Activated T-helper 2 cell treated with anti-CD3 and anti-CD28 coated beads, Interferon-gamma antibody, Interleukin-2, Interleukin-4, amounts not matched to agents 10 μg/mL and 5 μg/mL and 100 μg/mL, durations not matched to agents 14 hours and 24 hours and 36 hours (primary cell): ENCODE results near the gene CD248. TPM values are rescaled to one million over a fixed set of nuclear protein-coding genes. Genes with fewer than 3 reads are reported as not detected.
"Not testable (repeated sequence)": the region's sequence is repeated elsewhere in the genome, so short reads cannot be mapped to it uniquely, and the experiment has no call there.

Experiments
- DNase-seq: peaks from one replicate; pipeline ENCODE4 v3.0.0; 2021; ENCODE audit warnings: low spot score
- H3K27ac Mint-ChIP-seq: one replicate; pipeline ENCODE4 v1.8.0; 2021; ENCODE audit warnings: mixed read lengths
- H3K27me3 Mint-ChIP-seq: one replicate; pipeline ENCODE4 v1.8.0; 2021; ENCODE audit warnings: low read depth, mixed read lengths
- H3K36me3 Mint-ChIP-seq: one replicate; pipeline ENCODE4 v1.8.0; 2021; ENCODE audit warnings: low read depth, mixed read lengths
- H3K4me1 Mint-ChIP-seq: one replicate; pipeline ENCODE4 v1.8.0; 2021; ENCODE audit warnings: low read depth, mixed read lengths
- H3K4me3 Mint-ChIP-seq: one replicate; pipeline ENCODE4 v1.8.0; 2021; ENCODE audit warnings: low read depth, mild to moderate bottlenecking, moderate library complexity, mixed read lengths
- H3K9me3 Mint-ChIP-seq: one replicate; pipeline ENCODE4 v1.8.0; 2021; ENCODE audit warnings: mixed read lengths
- intact Hi-C: fragments of 100-400 bp; cut with micrococcal nuclease; formaldehyde crosslinking; loops from one replicate; pipeline ENCODE4 v1.15.1; 2023
- total RNA-seq: library from RNA; stranded (reverse); gene quantifications from 2 replicates; pipeline ENCODE4 v1.2.3, GENCODE V29; 2022

CD248 gene
- total RNA-seq, 1 donor from 2014 or later: not detected

GRCh38 chr11:66328302-66329144 lies 11.7 kb upstream of the CD248 start:
- H3K4me1 Mint-ChIP-seq: peaks cover 23% of the 10 kb centered on the region
- DNase-seq: peak; percentile 70
- no peak overlapping the region for H3K4me3 Mint-ChIP-seq
- intact Hi-C loops: loop anchor here (1.0 to 2.0 kb wide), 2 partner anchors 16 to 106 kb away; no protein-coding TSS in a partner anchor
- no peaks in the 10 kb centered on the region for H3K27me3 Mint-ChIP-seq
- peak overlapping the region; percentile 73 for H3K27ac Mint-ChIP-seq
- H3K9me3 Mint-ChIP-seq: no peaks in the 10 kb centered on the region
- no peaks in the 10 kb centered on the region for H3K36me3 Mint-ChIP-seq

GRCh38 chr11:66328031-66328301 lies 11.1 kb upstream of the CD248 start:
- intact Hi-C loops: loop anchor here (1.0 to 2.0 kb wide), 2 partner anchors 16 to 105 kb away; no protein-coding TSS in a partner anchor
- Mint-ChIP-seq H3K9me3 (no peaks in the 10 kb centered on the region), H3K4me3 (no peak overlapping the region), H3K4me1 (peaks cover 23% of the 10 kb centered on the region), H3K27ac (peak overlapping the region; percentile 73), H3K27me3 (no peaks in the 10 kb centered on the region), H3K36me3 (no peaks in the 10 kb centered on the region)
- DNase-seq: no peak

DNA sequence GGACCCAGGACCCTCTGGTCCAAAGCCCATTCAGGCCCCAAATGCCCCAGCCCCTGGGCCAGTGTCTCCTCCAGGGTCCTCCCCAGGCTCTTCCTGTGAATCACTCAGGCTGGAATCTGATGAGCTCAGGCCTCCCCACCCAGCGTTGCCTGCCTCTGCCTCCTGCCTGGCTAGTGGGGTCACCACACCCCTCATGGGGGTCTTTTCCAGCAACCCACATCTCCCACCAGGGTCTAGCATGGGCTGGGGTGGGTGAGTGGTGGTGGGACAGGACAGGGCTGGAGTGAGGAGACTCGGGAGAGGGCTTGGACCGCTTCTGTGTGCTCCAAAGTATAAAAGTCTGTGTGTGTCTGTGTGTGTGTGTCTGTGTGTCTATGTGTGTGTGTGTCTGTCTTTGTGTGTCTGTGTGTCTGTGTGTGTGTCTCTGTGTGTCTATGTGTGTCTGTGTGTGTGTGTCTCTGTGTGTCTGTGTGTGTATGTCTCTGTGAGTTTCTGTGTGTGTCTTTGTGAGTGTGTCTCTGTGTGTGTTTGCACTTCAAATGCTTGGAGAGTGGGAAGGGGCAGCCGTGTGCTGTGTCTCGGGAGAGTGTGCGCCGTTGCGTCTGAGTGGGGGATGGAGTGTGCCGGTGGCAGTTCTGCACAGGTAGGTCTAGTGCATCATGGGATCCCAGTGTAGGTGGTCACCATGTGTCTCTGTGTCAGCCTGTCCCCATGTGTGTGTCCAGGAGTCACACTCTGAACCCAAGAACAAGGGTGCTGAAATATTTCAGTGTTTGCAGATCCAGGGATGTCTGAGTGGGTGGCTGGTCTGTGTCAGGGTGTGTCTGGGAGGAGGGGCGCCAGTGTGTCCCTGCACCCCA lies 10.6 kb upstream of the CD248 start:
- no peak for DNase-seq
- Mint-ChIP-seq H3K27ac (peak overlapping the region; percentile 58), H3K36me3 (no peaks in the 10 kb centered on the region), H3K27me3 (no peaks in the 10 kb centered on the region), H3K4me1 (peaks cover 23% of the 10 kb centered on the region), H3K9me3 (no peaks in the 10 kb centered on the region), H3K4me3 (no peak overlapping the region)
- intact Hi-C loops: loop anchor here (1.0 to 2.0 kb wide), 2 partner anchors 15 to 105 kb away; no protein-coding TSS in a partner anchor

DNA sequence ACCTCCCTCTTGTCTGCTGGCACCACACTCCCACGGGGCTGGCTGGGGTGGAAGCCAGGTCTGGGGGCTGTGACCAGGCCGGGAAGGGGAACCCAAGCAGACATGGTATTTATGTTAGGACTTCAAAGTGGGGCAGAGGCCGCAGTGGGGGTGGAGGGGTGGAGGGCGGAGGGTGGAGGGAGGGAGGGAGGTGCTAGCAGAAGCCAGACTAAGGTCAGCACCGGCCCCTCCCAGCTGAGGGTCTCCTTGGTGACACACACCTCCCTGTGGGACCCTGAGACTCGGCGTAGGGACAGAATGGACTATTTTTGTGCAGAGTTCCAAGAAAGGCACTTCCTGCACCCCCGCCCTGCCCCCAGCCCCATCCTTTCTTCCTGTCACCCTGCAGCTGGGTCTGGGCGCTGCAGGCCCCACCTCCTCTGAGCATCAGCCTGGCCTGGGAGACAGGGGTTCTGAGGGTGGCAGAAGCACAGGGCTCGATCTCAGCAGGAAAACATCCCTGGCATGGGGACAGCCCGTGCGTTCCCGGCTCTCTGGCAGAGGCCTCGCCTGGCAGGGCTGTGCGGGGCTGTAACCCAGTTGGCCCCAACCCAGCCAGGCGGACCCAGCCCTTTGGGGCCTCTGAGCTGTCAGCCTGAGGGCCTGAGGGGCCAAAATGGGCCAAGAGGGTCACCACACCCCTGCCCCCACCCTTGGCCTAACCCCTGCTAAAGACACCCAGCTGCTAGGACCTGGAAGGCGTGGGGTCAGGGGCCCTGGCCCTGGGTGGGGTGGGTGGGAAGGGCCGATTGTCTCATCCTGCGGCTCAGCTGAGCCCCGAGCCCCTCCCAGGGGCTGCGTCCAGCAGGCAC lies 9.6 kb upstream of the CD248 start:
- Mint-ChIP-seq H3K4me1 (peaks cover 23% of the 10 kb centered on the region), H3K27me3 (no peaks in the 10 kb centered on the region), H3K36me3 (no peaks in the 10 kb centered on the region), H3K27ac (peak overlapping the region; percentile 50), H3K4me3 (no peak overlapping the region), H3K9me3 (no peaks in the 10 kb centered on the region)
- DNase-seq: no peak
- intact Hi-C loops: no loop called here

- H3K36me3 Mint-ChIP-seq: no peaks in the 10 kb centered on the region
- peaks cover 1% of the 10 kb centered on the region for H3K9me3 Mint-ChIP-seq
- intact Hi-C loops: no loop called here
- H3K4me3 Mint-ChIP-seq: no peak overlapping the region
- no peaks in the 10 kb centered on the region for H3K27me3 Mint-ChIP-seq
- DNase-seq: no peak
- no peak overlapping the region for H3K27ac Mint-ChIP-seq
- H3K4me1 Mint-ChIP-seq: peaks cover 23% of the 10 kb centered on the region
Measured at GRCh38 chr11:66325263-66325671, 8.4 kb upstream of the CD248 start.

DNA sequence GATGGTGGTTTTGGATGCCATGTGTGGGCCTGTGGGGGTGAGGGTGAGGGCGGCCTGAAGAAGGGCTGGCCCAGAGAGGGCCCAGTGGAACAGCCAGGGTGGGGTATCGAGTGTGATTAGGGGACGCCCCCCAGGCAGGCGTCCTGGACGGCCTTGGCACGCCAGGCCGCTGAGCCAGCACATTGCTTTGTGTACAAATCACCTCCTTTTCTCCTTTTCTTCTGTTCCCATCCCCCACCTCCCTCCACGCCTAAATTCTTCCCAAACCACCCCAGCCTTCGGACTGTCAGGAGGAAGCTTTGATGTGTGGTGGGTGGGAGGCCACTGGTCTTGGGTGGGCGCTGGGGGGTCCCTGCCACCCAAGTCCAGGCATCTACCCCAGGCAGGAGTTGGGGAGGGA lies 7.8 kb upstream of the CD248 start:
- peaks cover 6% of the 10 kb centered on the region for H3K9me3 Mint-ChIP-seq
- no peak for DNase-seq
- no peaks in the 10 kb centered on the region for H3K36me3 Mint-ChIP-seq
- H3K27me3 Mint-ChIP-seq: no peaks in the 10 kb centered on the region
- H3K27ac Mint-ChIP-seq: no peak overlapping the region
- peaks cover 23% of the 10 kb centered on the region for H3K4me1 Mint-ChIP-seq
- intact Hi-C loops: no loop called here
- no peak overlapping the region for H3K4me3 Mint-ChIP-seq

- Mint-ChIP-seq H3K27ac (no peak overlapping the region), H3K4me1 (peaks cover 26% of the 10 kb centered on the region), H3K4me3 (no peak overlapping the region), H3K36me3 (no peaks in the 10 kb centered on the region), H3K9me3 (peaks cover 6% of the 10 kb centered on the region), H3K27me3 (no peaks in the 10 kb centered on the region)
- no peak for DNase-seq
- intact Hi-C loops: no loop called here
Measured at GRCh38 chr11:66323684-66324083, 6.8 kb upstream of the CD248 start.

- intact Hi-C loops: no loop called here
- DNase-seq: no peak
- Mint-ChIP-seq H3K4me1 (peaks cover 25% of the 10 kb centered on the region), H3K27ac (no peak overlapping the region), H3K4me3 (no peak overlapping the region), H3K36me3 (no peaks in the 10 kb centered on the region), H3K9me3 (peaks cover 6% of the 10 kb centered on the region), H3K27me3 (no peaks in the 10 kb centered on the region)
Measured at GRCh38 chr11:66322732-66323427, 6.0 kb upstream of the CD248 start.

DNA sequence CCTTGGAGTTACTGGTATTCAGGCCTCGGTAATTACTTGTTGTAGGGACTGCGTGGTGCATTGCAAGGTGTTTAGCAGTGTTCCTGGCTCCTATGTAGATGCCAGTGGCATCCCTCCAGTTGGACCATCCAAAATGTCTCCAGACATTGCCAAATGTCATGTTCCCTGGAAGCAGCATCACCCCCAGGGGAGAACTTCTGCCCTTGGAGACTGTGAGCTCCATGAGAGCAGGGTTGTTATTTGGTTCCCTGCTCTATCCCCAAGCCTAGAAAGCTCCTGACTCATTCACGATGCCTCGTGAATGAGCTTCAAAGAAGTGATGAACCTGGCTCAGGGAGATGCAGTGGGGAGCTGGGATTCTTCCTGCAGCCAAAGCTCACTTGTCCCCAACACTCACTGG lies 4.8 kb upstream of the CD248 start:
- DNase-seq: no peak
- H3K27me3 Mint-ChIP-seq: no peaks in the 10 kb centered on the region
- no peak overlapping the region for H3K27ac Mint-ChIP-seq
- H3K4me1 Mint-ChIP-seq: peaks cover 19% of the 10 kb centered on the region
- intact Hi-C loops: no loop called here
- peaks cover 6% of the 10 kb centered on the region for H3K9me3 Mint-ChIP-seq
- H3K36me3 Mint-ChIP-seq: no peaks in the 10 kb centered on the region
- H3K4me3 Mint-ChIP-seq: no peak overlapping the region

DNA sequence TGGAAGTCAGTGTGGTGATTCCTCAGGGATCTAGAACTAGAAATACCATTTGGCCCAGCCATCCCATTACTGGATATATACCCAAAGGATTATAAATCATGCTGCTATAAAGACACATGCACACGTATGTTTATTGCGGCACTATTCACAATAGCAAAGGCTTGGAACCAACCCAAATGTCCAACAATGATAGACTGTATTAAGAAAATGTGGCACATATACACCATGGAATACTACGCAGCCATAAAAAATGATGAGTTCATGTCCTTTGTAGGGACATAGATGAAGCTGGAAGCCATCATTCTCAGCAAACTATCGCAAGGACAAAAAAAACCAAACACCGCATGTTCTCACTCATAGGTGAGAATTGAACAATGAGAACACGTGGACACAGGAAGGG lies 3.9 kb upstream of the CD248 start:
- intact Hi-C loops, H3K27me3 Mint-ChIP-seq, H3K9me3 Mint-ChIP-seq, H3K4me3 Mint-ChIP-seq, H3K36me3 Mint-ChIP-seq, DNase-seq, H3K27ac Mint-ChIP-seq: not testable (repeated sequence)
- peaks cover 15% of the 10 kb centered on the region for H3K4me1 Mint-ChIP-seq

- H3K27ac Mint-ChIP-seq, intact Hi-C loops: not testable (repeated sequence)
- H3K4me1 Mint-ChIP-seq: peaks cover 13% of the 10 kb centered on the region
Measured at GRCh38 chr11:66320289-66320688, 3.4 kb upstream of the CD248 start.

DNA sequence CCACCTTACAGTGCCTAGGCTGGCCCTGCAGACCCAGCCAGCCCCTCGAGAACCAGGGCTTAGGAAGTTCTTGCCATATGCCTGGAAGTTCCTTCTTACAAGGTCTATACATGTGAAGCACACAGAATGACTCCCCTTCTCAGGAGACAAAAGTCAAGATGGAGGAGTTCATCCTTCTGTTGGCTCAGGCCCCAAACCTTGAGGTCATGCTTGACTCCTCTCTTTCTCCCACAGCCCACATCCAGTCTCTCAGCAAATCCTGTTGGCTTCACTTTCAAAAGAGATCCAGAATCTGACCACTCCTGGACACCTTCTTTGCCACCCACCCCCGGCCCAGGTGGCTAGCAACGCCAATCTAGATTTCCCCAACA lies 1.7 kb upstream of the CD248 start:
- H3K4me3 Mint-ChIP-seq: no peak overlapping the region
- H3K27me3 Mint-ChIP-seq: no peaks in the 10 kb centered on the region
- no peaks in the 10 kb centered on the region for H3K36me3 Mint-ChIP-seq
- H3K27ac Mint-ChIP-seq: no peak overlapping the region
- peaks cover 17% of the 10 kb centered on the region for H3K4me1 Mint-ChIP-seq
- DNase-seq: no peak
- intact Hi-C loops: no loop called here
- peaks cover 6% of the 10 kb centered on the region for H3K9me3 Mint-ChIP-seq

More at GRCh38 chr11:66320289-66320688, 3.4 kb upstream of the CD248 start:
- not testable (repeated sequence) for H3K4me3 Mint-ChIP-seq, H3K9me3 Mint-ChIP-seq, DNase-seq, H3K27me3 Mint-ChIP-seq, H3K36me3 Mint-ChIP-seq
